GM21381 (cell line): Measurements from ENCODE around the gene IFNK.
"Not testable (repeated sequence)": the region's sequence is repeated elsewhere in the genome, so short reads cannot be mapped to it uniquely, and the experiment has no call there.

Source experiments
- ATAC-seq: cut with Tn5 transposase; IDR thresholded peaks from one replicate; pipeline ENCODE4 v1.9.1; 2021; ENCODE audit warnings: mild to moderate bottlenecking, moderate library complexity; ENCODE audit not compliant: unreplicated experiment

Gene IFNK, protein sequence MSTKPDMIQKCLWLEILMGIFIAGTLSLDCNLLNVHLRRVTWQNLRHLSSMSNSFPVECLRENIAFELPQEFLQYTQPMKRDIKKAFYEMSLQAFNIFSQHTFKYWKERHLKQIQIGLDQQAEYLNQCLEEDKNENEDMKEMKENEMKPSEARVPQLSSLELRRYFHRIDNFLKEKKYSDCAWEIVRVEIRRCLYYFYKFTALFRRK

DNA sequence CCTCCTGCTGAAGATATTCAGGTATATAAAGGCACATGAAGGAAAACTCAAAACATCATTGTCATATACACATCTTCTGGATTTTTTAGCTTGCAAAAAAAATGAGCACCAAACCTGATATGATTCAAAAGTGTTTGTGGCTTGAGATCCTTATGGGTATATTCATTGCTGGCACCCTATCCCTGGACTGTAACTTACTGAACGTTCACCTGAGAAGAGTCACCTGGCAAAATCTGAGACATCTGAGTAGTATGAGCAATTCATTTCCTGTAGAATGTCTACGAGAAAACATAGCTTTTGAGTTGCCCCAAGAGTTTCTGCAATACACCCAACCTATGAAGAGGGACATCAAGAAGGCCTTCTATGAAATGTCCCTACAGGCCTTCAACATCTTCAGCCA lies at the start of gene IFNK:
Gene IFNK, plus strand, starts transcription at position 55 of the 400 bp plus-strand sequence. Its CDS starts 47 bp downstream, at position 102.
- no peak for ATAC-seq

DNA sequence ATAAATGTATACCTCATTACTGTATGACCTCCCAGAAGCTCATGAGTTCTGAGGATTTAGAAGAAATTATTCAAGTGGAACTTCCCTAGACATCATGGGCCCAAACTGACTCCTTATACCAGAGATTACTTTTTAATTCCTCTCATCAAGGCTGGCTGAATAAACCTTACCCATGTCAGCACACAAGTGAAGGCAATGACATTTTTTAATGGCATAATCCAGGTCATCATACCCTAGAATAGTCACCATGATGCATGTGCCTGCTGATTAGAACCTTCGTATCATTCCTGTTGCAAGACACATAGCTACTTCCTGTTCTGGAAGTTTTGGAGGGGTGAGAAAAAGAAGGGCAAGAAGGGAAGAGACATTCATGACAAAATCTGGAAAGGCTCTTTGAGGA lies 49.8 kb upstream of the IFNK start:
- ATAC-seq, result no peak

DNA sequence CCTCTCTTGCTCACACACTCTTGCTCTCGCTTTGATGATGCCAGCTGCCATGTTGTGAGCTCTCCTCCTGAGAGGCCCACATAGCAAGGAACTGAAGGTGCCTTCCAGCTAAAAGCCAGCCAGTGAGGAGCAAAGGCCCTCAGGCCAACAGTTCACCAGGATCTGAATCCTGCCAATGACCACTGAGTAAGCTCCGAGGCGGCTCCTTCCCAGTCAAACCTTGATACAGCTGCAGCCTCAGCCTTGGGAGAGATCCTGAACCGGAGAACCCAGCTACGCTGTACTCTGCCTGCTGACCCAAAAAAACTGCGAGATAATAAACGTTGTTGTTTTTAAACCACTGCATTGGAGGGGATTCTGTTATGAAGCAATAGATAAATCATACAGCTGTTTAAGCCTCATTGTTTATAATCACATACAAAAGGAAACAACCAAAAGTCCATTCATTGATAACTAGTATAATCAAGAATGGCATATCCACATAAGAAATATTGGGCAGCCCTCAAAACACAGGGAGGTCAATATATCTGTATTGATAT lies 49.0 kb upstream of the IFNK start:
- no peak for ATAC-seq

DNA sequence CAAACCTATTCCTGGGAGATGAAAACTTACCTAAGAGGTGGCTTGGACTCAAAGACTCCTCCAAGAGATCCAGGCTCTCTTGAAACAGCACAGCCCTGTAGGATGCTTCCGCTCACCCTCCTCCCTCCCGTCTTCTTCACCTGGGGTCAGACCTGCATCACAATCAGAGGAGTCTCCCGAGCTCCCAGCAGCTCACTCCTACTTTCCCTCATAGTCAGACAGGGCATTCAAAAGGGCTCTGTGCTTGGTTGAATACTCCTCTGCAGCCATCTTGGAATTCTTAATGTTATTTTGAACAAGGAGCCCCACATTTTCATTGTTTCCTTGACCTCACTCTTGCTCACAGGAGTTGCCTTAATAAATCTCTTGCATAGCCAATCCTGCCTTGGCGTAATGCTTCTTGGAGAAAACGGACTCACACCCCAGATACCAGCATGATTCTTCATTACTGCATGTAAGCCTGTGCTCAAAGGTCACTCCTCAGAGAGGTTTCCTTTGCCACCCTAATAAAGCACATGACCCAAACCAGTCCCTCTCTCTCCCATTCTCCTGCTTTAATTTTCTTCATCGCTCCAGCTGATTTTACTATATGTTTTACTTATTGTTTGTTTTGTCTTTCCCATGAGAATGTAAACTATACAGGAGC lies 47.1 kb upstream of the IFNK start:
- ATAC-seq, result no peak

DNA sequence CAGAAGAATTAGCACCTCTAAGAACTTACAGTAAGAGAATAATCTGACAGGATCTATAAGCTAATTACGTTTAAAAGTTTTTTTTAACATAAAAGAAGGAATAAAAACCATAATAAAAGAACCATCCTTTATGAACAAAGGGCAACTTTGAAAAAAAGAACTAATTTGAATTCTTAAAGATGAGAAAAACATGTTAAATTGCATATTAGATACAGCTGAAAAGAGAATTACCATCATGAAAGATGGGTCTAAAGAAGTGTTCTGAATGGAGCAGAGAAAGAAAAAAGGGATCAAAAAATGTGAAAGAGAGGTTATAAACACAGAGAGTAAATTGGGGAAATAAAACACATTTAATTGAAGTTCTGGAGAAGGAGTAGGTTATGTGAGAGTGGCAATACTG lies 45.8 kb upstream of the IFNK start:
- no peak for ATAC-seq

DNA sequence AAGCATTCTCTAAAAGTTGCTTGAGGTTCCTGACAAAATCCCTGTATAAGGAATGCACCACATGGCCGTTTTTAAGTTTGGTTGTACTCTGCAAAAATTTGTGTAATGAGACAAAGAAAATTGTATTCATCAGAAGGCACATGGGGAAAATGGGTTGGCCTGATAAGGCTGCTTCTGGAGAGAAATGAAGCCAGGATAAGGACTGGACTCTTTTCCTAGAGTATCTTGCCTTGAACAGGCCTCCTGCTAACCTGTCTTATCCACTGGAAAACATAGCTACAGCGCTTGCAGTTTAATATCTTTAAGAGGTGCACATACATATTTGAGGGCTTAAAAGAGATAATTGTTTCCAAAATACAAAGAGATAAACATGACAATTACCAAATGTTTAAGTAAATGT lies 41.4 kb upstream of the IFNK start:
- ATAC-seq, result no peak

DNA sequence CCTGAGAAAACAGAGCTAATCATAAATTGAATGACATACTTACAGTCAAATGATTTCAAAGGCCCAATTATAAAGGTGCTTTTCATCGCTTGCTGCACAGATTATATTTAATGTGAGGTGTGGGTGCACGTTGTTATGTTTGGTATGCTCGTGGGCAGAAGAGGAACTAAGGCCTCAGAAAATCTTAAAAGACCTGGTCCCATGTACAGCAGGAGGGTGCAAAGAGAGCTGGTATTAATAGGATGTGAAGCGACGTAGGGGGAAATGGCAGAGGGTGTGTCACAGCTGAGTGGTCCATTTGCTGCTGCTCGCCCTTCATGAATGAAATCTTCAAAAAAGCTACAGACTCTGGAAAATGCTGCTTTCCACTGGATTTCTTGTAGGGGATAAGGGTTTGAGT lies 40.5 kb upstream of the IFNK start:
- no peak for ATAC-seq

DNA sequence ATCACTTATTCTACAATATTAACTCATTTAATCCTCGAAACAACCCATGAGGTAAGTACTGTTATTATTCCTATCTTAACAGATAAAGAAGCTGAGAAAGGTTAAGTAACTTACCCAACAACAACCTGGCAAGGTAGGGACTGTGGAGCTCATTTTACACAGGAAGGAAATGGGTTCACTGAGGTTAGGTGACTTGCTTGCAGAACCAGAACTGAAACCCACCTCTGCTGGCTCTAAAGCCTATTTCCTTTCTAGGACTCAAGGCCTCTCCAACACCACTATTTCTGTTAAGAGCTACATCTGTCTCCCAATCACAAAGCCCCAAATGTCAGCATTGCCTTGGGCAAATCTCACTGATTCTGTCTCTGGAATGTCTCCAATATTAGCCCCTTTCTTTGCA lies 38.9 kb upstream of the IFNK start:
- ATAC-seq, result peak; percentile 90

DNA sequence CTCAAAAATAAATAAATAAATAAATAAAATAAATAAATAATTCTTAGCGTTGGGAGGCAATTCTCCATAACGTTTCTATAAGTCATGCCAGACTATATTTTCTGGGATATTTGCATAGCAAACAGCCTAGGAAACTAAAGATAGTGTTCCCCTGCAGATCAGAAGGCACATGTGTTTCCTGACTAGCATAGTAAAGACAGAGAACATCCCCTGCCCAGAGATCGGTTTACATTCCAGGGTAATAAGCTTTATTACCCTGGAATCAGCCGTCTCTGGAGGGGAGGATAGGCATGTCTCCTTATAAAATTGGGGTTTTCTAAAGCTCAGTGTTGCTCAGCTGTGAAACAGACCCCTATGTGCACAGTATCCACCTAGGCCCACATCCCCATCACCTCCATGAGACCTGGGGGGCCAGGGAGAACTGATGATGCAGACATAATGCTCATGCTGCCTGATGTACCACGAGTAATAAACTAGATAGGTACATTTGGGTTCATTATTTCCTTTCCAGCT lies 36.9 kb upstream of the IFNK start:
- no peak for ATAC-seq

DNA sequence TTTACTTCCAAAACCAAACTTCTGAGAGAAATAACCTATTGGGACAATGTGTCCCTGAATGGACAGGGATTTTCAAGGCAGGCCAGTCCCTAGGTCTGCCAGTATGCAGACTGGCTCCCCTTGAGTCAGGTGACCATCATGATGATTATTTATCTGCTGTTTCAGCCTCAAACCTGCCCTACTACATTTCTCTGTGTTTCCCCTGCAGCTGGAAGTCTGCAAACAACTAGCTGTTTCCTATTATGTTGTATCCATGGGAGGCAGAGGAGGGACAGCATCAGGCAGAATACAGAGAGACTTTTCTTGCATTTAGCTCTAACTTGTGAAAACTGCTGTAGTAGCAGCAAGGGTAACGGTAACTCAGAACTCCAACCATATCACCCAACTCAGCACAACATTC lies 36.2 kb upstream of the IFNK start:
- no peak for ATAC-seq

DNA sequence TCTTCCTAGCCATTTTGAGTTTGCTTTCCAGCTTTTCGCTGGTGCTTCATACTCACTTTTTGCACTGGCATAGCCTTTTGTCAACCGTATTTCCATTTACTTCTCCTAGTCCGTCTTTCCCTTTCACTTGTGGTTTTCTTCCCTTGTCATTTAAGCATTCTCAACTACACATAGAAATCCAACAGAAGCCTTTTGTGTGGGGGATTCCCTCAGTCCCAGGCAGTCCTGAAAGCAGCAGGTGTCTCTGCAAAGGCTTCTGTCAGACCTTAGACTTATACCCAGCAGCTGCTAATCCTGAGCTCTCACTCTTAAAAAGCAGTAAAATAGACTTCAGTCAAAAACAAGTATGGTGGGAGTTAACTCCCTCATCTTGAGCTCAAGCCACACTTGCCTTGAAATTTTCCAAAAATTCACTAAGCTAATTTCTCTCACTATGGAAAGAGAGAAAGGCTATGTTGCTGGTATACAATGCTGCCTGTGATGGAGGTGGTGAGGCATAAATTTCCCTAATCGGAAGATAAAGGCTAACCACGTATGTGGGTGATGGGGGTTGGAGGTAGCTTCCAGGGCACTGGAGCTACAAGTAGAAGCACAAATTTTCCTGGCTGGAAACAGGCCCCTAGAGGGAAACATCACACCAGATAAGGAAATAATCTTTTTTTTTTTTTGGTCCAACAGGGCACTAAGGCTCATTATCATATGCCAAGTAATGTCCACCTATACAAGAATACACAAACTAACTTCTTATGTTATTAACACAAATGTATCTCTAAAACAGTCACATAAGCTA lies 34.8 kb upstream of the IFNK start:
- ATAC-seq, result peak; percentile 70

DNA sequence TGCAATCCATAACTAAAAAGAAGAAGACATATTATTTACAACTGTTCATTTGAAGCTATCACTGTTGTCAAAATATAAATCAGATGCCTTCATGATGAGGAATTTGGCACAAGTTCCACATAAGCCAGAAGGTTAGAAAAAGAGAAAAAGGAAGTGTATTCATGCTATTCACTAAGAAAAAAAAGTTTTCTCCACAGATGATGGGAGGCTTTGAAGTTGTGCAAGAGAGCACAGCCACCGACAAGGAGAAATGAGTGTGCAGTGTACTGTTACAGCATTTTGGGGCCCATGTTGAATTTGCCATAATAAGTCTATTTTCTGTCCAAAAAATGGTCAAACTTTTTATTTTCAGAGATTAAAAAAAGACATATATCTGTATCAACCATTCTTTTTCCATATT lies 32.9 kb upstream of the IFNK start:
- ATAC-seq, result no peak

DNA sequence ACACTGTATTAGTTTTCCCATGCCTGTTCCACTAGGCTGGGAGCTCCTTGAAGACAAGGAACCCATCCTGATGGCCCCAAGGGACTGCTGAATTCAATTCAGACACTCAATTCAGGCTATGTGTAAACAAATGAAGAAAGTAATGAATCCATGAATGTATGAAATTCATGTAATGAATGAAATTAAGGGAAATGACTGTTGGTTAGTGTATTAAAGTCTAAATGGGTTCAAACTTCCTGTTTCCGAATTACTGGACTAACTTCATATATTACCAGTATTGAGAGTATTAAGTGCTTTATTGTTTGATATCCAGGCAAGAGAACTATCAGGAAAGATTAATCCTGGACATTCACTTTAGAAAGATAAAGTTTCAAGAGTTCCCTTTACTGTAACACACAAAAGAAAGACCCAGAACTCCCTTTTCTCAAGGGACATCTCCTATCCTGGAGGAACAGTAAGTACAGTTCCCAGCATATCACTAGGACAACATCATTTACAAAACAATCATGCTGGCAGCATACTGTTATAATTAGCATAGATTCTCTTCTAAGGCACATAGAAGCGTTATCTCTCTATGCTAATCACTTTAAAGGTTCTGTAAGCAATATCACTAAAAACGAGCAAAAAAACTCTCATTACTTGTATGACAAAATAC lies 28.5 kb upstream of the IFNK start:
- ATAC-seq, result no peak

DNA sequence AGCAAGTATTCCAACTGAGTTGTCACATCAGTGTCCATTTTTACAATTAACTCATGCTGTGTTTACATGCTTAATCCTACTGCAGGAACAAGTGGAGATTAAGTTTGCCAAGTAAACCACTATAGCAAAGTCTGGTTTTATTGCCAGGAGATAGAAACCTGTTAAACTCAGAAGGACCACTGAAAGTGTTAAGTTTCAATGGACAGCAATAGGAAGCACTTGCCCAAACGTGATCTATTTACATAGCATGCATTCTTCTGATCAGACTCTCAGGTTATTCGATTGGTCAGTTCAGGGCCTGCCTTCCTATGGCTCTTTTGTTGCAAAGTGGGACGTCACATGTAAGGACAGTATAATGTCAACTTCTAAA lies 28.0 kb upstream of the IFNK start:
- ATAC-seq, result no peak

DNA sequence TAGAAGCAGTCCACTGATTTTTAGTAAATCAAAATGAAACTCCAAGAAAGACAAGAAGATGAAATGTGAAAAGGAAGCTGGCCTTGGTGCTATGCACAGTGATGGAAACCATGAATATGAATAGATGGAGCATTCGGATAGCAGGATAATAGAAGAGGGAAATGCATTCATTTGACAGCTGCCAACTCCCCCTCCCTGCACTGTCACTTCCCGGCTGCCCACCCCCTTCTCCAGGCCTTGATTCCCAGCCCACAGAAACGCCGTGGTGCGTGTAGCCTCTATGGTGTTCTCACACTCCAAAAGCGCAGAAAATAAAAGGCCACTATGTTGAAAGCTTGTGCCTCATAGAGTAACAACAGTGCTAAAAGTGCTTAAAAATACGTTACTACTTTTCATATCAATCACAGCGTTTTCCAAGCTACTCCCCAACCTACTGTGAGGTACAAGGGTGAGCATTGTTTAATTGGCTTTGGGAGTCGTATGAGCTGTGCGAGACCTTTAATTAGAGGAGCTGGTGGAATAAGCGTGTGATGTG lies 26.1 kb upstream of the IFNK start:
- no peak for ATAC-seq

DNA sequence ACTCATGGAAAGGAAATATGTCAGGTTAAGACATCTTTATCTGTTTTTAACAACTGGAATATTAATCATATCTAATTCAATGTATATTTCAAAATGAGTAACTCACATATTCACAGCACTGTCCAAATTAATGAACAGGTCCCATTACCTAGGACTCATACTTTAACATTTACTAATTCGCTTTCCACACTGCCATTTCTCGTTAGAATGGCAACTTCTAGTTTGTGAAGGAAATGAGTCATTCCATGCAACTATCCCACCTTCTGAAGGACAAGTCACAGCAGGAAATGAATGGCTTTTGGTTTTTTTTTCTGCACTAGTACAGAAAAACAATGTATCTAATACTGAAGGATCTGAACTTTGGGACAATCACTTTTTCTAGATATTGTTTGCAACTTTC lies 24.6 kb upstream of the IFNK start:
- no peak for ATAC-seq

DNA sequence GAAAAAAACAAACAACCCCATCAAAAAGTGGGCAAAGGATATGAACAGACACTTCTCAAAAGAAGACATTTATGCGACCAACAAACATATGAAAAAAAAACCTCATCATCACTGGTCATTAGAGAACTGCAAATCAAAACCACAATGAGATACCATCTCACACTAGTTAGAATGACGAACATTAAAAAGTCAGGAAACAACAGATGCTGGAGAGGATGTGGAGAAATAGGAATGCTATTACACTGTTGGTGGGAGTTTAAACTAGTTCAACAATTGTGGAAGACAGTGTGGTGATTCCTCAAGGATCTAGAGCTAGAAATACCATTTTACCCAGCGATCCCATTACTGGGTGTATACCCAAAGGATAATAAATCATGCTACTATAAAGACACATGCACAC lies 23.2 kb upstream of the IFNK start:
- ATAC-seq, result not testable (repeated sequence)

DNA sequence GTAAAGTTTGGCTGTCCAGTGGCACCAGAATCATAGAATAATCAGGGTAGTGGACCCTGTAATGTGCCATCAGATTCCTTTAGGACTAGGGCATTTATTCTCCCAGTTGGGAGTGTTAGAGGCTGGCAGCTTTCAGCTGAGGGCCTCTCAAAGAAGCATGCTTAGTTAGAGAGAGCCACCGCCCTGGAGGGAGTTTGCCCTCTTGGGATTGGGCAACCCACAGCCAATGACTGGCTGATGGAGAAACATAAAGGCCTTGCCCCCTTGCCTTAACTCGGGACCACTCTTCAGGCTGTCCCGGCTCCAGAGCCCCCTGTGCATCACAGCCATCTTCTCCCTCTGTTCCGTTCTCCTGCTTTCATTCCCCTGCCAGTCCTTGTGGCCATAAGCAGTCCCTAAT lies 20.5 kb upstream of the IFNK start:
- no peak for ATAC-seq

DNA sequence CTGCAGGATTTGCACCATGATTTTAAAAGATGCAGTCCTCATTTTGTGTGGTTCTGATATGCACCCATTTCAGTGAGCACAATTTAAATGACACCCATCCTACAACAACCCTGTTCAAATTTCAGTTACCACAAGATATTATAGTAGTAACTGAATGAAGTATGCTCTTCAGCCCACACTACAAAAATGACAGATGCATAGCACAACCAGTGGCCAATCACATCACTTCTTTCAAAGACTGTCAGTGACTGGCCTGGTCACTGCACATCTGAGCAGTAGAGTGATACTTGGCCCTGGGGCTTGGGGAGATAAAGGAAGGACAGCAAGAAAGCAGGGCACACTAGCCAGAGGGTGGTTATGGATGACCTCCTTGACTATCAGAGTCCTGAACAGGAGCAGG lies 19.8 kb upstream of the IFNK start:
- no peak for ATAC-seq

DNA sequence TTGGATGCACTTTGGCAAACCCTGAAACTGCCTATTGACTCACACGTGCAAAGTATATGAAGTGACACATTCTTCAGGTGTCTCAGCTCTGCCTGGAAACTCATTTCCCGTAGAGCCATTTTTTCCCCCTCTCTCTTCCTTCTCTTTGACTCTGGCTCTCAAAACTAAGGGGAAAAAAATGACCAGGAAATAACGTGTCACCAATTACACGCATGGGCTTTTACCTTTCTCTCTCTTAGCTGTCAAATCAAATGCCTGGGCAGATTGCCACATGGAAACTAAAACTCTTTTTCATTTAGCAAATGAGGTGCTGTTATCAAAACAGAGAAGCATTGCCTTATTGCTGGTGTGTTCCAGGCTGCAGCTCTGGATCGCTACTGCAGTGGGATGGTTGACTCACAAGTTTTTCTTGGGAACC lies 18.3 kb upstream of the IFNK start:
- ATAC-seq, result no peak

DNA sequence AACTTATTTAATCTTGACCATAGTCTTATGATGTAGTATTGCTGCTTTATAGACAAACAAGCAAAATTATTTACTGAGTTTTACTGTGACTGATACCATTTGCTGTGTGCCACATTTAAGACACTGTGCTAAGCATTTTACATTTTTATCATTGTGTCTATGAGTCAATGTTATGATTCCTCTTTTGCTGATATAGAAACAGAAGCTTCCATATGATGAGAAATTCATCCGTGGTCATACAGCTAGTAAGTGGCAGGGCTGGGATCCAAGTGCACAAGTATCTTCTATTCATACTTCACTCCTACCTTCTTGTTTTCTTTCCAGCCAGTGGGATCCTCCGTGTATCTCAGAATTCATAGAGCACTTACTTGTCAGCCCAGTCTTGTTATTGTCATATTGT lies 17.1 kb upstream of the IFNK start:
- no peak for ATAC-seq
